MG63 (cell line): ENCODE results near the gene SIGLEC12. TPM values are rescaled to one million over a fixed set of nuclear protein-coding genes. Genes with fewer than 3 reads are reported as not detected.
"Not testable (repeated sequence)": the region's sequence is repeated elsewhere in the genome, so short reads cannot be mapped to it uniquely, and the experiment has no call there.

ENCODE experiments used
- DNase-seq: peaks from one replicate; pipeline ENCODE4 v3.0.0-alpha.2; 2020
- H3K27me3 ChIP-seq: fragments of 250-450 bp; sonication (Bioruptor Pico); 2 replicates; pipeline ENCODE4 v1.5.1; 2020; ENCODE audit warnings: mild to moderate bottlenecking, moderate library complexity
- H3K36me3 ChIP-seq: fragments of 250-450 bp; sonication (Bioruptor Pico); 2 replicates; pipeline ENCODE4 v1.5.1; 2020; ENCODE audit warnings: mild to moderate bottlenecking, moderate library complexity
- H3K4me3 ChIP-seq: fragments of 250-450 bp; sonication (Bioruptor Pico); 2 replicates; pipeline ENCODE4 v1.5.1; 2020; ENCODE audit warnings: mild to moderate bottlenecking, moderate library complexity
- H3K9me3 ChIP-seq: fragments of 250-450 bp; sonication (Bioruptor Pico); 2 replicates; pipeline ENCODE4 v1.5.1; 2020; ENCODE audit warnings: mild to moderate bottlenecking, moderate library complexity
- total RNA-seq: library from RNA; depleted of rRNA; stranded (reverse); fragments of >200 nt; shearing (Covaris generic); gene quantifications from 2 replicates; pipeline ENCODE4 v1.2.3, GENCODE V29; 2014; ENCODE audit warnings: low replicate concordance; rRNA removed

Gene SIGLEC12
- total RNA-seq, 1 experiment from 2014 or later: not detected

DNA sequence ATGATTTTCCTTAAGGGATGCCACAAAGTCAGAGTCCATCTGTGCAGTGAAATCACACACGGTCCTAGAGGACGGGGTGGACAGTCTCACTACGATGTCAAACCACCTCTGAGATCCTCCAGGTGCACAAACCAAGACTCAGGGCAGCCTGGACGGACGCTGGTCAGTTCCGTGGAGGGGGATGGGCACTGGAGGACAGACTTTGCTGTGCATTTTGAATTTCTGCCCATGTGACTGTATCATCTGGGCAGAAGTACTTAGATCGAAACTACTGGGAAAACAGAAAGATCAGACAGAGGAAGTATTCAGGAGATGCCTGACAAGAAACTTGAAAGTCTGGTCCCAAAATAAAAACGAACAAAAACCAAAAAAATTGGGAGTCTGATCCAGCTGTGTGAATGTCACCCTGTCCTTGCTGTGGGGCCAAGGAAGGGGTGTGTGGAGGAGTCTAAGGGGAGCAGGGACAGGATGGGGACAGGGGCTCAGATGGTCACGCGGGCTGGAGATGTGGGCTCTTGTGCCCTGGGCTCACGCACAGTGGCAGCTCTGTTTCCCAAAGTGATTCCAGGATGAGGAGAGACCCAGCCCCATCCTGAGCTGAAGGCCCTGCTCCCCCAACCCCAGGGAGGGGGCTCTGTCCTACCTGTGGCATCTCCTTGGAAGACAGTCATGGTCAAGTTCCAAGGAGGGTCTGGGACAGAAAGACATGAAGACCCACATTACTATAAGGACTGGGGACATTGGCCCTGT lies 44.9 kb downstream of the SIGLEC12 start:
- no peak for DNase-seq
- peaks cover 8% of the 10 kb centered on the region for H3K27me3 ChIP-seq

DNA sequence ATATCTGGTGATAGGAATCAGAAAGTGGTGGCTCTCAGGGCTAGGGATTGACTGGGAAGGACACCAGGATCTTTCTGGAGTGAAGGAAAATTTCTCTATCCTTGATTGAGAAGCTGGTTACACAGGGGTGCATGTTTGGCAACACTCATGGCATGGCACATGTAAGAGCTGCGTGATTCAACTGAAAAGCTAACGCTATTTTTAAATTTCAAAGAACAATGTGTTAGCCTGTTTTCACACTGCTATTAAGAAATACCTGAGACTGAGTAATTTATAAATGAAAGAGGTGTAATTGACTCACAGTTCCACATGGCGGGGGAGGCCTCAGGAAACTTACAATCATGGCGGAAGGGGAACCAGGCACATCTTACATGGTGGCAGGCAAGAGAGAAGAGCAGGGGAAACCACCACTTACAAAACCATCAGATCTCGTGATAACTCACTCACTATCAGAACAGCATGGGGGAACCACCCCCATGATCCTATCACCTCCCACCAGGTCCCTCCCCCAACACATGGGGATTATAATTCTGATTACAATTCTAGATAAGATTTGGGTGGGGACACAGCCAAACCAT lies 50.8 kb downstream of the SIGLEC12 start:
- DNase-seq: no peak
- Histone ChIP-seq H3K36me3 (no peaks in the 10 kb centered on the region), H3K9me3 (peaks cover 5% of the 10 kb centered on the region), H3K27me3 (no peaks in the 10 kb centered on the region; the same call in none of the 2 replicates), H3K4me3 (no peak overlapping the region)

More for the DNA sequence above, 44.9 kb downstream of the SIGLEC12 start:
- no peak overlapping the region for H3K4me3 ChIP-seq
- H3K9me3 ChIP-seq: no peaks in the 10 kb centered on the region
- H3K36me3 ChIP-seq: no peaks in the 10 kb centered on the region

DNA sequence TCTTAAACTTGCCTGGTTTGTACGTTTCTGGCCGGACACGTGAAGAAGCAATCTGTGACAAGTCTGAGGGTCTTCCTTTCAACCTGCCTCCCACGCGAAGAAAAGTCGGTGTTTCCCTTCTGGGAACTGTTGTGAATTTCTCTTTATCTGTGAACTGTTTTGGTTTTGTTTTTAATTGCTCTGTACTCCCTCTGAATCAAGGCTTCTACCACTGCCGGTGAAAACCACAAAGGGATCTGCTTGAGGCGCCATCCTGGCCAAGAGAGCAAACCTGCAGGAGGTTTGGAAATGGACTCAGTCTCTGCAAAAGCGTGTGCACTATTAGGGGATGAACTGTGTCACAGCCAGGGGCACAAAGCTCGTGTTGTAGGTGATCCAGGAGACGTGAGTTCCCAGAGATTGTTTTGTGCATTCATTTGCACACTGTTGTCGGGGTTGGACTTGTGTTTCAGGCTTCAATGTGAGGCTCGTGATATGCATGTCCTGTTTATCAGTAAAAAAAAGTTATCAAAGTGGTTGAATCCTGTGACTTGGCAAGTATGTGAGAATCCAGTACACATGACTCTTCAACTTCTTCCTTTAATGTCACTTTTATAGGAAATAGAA lies 53.1 kb downstream of the SIGLEC12 start:
- Histone ChIP-seq H3K36me3 (no peaks in the 10 kb centered on the region), H3K9me3 (peaks cover 5% of the 10 kb centered on the region), H3K4me3 (no peak overlapping the region), H3K27me3 (peaks cover 2% of the 10 kb centered on the region)
- no peak for DNase-seq

DNA sequence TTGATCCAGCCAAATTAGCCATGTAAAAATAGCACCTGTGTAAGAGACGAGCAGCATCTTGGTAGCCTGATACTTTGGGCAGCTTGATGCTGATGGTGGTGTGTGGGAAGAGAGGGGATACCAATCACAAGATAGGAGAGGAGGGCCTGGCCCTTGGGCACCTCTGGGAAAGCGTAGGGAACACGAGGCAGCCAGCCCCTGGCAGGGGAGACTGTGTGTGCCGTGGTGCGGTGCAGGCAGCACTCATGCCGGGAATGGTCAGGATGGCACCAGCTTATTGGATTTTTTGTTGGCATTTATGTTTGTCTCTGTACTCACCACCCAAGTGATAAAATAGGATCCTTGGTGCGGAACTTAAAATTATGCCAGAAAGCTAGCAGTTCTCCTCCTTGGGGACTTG lies 53.6 kb downstream of the SIGLEC12 start:
- Histone ChIP-seq H3K9me3 (peaks cover 5% of the 10 kb centered on the region), H3K36me3 (no peaks in the 10 kb centered on the region), H3K27me3 (peaks cover 4% of the 10 kb centered on the region), H3K4me3 (no peak overlapping the region)
- no peak for DNase-seq

DNA sequence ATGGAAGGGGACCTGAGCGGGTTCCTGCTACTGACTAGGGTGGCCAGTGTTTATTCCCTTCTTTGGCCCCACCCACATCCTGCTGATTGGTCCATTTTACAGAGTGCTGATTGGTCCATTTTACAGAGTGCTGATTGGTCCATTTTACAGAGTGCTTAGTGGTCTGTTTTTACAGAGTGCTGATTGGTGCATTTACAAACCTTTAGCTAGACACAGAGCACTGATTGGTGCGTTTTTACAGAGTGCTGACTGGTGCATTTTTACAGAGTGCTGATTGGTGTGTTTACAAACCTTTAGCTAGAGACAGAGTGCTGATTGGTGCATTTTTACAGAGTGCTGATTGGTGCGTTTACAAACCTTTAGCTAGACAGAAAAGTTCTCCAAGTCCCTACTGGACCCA lies 54.1 kb downstream of the SIGLEC12 start:
- not testable (repeated sequence) for H3K4me3 ChIP-seq, H3K36me3 ChIP-seq, H3K9me3 ChIP-seq, H3K27me3 ChIP-seq, DNase-seq

DNA sequence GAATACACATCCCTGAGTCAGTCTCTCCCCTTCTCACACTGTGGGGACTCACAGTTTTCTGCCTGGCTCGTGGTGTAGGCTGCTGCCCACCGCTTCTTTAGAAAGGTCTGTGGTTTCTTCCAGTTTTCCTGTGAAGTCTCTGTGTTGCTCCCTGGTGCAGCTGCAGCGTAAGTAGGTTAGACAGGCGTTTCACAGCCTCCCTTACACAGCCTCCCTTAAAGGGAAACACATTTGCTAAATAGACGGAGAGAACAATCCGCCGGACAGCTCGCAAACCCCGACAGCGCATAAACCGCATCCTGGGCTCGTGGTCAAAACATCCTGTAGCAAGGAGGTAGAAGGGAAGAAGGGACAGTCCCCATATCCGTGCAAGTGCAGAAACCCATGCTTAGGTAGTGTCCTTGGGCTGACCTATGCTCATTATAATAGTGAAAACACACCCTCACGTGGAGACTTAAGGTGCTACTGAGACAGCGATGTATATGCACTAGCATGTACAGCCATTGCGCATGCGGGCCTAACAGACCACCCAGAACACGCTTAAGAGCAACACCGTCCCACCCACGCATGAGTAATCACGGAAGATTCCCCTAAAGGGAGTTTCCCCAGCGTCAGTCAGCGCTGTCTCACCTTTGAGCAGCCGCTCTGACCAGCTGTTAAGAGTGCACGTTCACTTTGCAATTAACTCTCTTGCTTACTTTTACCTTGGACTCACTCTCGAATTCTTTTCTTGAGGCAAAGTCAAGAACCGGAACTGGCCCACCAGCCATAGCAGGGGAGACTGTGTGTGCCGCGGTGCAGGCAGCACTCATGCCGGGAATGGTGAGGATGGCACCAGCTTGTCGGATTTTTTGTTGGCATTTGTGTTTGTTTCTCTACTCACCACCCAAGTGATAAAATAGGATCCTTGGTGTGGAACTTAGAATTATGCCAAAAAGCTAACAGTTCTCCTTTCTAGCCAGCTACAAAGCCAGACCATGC lies 59.9 kb downstream of the SIGLEC12 start:
- no peak overlapping the region for H3K4me3 ChIP-seq
- H3K27me3 ChIP-seq: peaks cover 34% of the 10 kb centered on the region
- H3K9me3 ChIP-seq: no peaks in the 10 kb centered on the region
- DNase-seq: no peak
- no peaks in the 10 kb centered on the region for H3K36me3 ChIP-seq

Other genes with a start within 250 kb of the SIGLEC12 start
- gene IGLON5, start 190.2 kb downstream of the SIGLEC12 start, total RNA-seq: not detected in 2 replicates
- 0.10 and 0.95 TPM in 2 replicates for gene VSIG10L, start 159.7 kb downstream of the SIGLEC12 start, total RNA-seq
- gene ETFB, start 135.4 kb downstream of the SIGLEC12 start, total RNA-seq: 170 and 237 TPM in 2 replicates
- not detected in 2 replicates for gene CLDND2, start 132.8 kb downstream of the SIGLEC12 start, total RNA-seq
- gene NKG7, start 129.1 kb downstream of the SIGLEC12 start, total RNA-seq: not detected in 2 replicates
- not detected in 2 replicates for gene LIM2, start 113.8 kb downstream of the SIGLEC12 start, total RNA-seq
- gene C19orf84, start 111.2 kb downstream of the SIGLEC12 start, total RNA-seq: not detected in 2 replicates
- not detected in 2 replicates for gene SIGLEC10, start 84.2 kb downstream of the SIGLEC12 start, total RNA-seq
- not detected in 2 replicates for gene SIGLEC8, start 43.3 kb downstream of the SIGLEC12 start, total RNA-seq
- gene CEACAM18, start 23.3 kb downstream of the SIGLEC12 start, total RNA-seq: not detected in 2 replicates
- gene SIGLEC6, start 29.9 kb upstream of the SIGLEC12 start, total RNA-seq: not detected in 2 replicates
- gene ZNF175, start 69.5 kb upstream of the SIGLEC12 start, total RNA-seq: 2.9 and 10.9 TPM in 2 replicates
- not detected in 2 replicates for gene SIGLEC5, start 128.6 kb upstream of the SIGLEC12 start, total RNA-seq
- not detected in 2 replicates for gene SIGLEC14, start 145.0 kb upstream of the SIGLEC12 start, total RNA-seq
- 8.2 and 31.7 TPM in 2 replicates for gene SPACA6, start 191.5 kb upstream of the SIGLEC12 start, total RNA-seq
- not detected in 2 replicates for gene HAS1, start 222.2 kb upstream of the SIGLEC12 start, total RNA-seq